Stimulated activated CD4-positive, alpha-beta T cell treated with anti-CD3 and anti-CD28 coated beads, Interleukin-1b, Interleukin-23, amount 100 ng/mL, for 24 hours (primary cell): Measurements from ENCODE around the gene TADA2B.
A peak's percentile ranks its signal among the peaks of the same experiment; 100 is the strongest.

Experiments
- DNase-seq, 4 experiments: peaks; one replicate each; pipeline ENCODE4 v3.0.0-alpha.2; 2020; ENCODE audit warnings: low read depth in 4 of 4, low spot score in 1 of 4

TADA2B gene

GRCh38 chr4:7055990-7056325 is 12.8 kb downstream of the TADA2B start:
- DNase-seq: no peak

- DNase-seq: no peak
Measured at GRCh38 chr4:7058792-7059191, 15.6 kb downstream of the TADA2B start.

GRCh38 chr4:7059662-7060061 is 16.5 kb downstream of the TADA2B start:
- DNase-seq: no peak

GRCh38 chr4:7060346-7061150 is 17.4 kb downstream of the TADA2B start:
- no peak for DNase-seq

GRCh38 chr4:7061815-7062214 is 18.6 kb downstream of the TADA2B start:
- no peak for DNase-seq

GRCh38 chr4:7062816-7063215 is 19.6 kb downstream of the TADA2B start:
- DNase-seq: no peak

GRCh38 chr4:7063362-7063761 is 20.2 kb downstream of the TADA2B start:
- no peak for DNase-seq

- no peak for DNase-seq
Measured at GRCh38 chr4:7066006-7066405, 22.8 kb downstream of the TADA2B start.

GRCh38 chr4:7066493-7066892 is 23.3 kb downstream of the TADA2B start:
- DNase-seq: no peak

- no peak for DNase-seq
Measured at GRCh38 chr4:7067126-7067451, 23.9 kb downstream of the TADA2B start.

GRCh38 chr4:7067452-7068278 is 24.5 kb downstream of the TADA2B start, which contains the start of gene GRPEL1:
Gene GRPEL1, minus strand, starts transcription at chr4:7068064. Its CDS starts 32 bp downstream, at chr4:7068032.
- peak; percentile 99 to 100 (median 100) for DNase-seq

GRCh38 chr4:7068279-7068842 is 25.2 kb downstream of the TADA2B start:
- DNase-seq: no peak

GRCh38 chr4:7068883-7069282 is 25.7 kb downstream of the TADA2B start:
- DNase-seq: no peak

GRCh38 chr4:7070729-7071511 is 27.7 kb downstream of the TADA2B start:
- DNase-seq: peak; percentile 73 to 82 (median 76)

GRCh38 chr4:7073059-7073458 is 29.9 kb downstream of the TADA2B start:
- DNase-seq: no peak

- no peak for DNase-seq
Measured at GRCh38 chr4:7073526-7074390, 30.6 kb downstream of the TADA2B start.

GRCh38 chr4:7074426-7074825 is 31.3 kb downstream of the TADA2B start:
- no peak for DNase-seq

GRCh38 chr4:7075962-7076695 is 33.0 kb downstream of the TADA2B start:
- DNase-seq: no peak

- DNase-seq: no peak
Measured at GRCh38 chr4:7076696-7077082, 33.5 kb downstream of the TADA2B start.

- DNase-seq: no peak
Measured at GRCh38 chr4:7077371-7077770, 34.2 kb downstream of the TADA2B start.
